ENCODE results near the gene TRMT44. TPM values are rescaled to one million over a fixed set of nuclear protein-coding genes. Genes with fewer than 3 reads are reported as not detected.
"Not testable (repeated sequence)": the region's sequence is repeated elsewhere in the genome, so short reads cannot be mapped to it uniquely, and the experiment has no call there.

Gene TRMT44
- total RNA-seq, 1 donor from 2014 or later = 41.2 TPM

DNA sequence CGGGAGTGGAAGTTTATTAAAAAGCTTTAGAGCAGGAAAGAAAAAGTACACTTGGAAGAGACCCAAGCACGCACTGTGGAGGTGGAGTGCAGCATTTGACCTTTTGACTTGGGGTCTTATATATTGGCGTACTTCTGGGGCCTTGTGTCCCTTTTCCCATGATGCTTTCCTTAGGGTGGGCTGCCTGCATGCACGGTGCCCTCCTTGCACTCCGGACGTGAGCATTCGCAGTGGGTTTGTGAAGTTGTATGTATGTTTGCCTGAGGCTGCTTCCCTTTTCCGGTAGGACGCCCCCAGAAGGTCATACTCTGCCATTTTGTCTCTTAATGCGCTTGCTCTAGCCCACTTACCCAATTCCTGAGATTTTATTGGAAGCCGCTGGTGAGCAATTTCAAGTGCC is 39.6 kb downstream of the TRMT44 start:
- Mint-ChIP-seq H3K27ac (no peak overlapping the region), H3K27me3 (ENCODE audit: low read depth) (no peaks in the 10 kb centered on the region), H3K36me3 (peaks cover 5% of the 10 kb centered on the region), H3K4me3 (no peak overlapping the region), H3K4me1 (peaks cover 6% of the 10 kb centered on the region), H3K9me3 (no peaks in the 10 kb centered on the region)
- DNase-seq (ENCODE audit: low spot score in 2 of 2, unreplicated experiment in 2 of 2) = no peak
- TF ChIP-seq, protein P1, sequence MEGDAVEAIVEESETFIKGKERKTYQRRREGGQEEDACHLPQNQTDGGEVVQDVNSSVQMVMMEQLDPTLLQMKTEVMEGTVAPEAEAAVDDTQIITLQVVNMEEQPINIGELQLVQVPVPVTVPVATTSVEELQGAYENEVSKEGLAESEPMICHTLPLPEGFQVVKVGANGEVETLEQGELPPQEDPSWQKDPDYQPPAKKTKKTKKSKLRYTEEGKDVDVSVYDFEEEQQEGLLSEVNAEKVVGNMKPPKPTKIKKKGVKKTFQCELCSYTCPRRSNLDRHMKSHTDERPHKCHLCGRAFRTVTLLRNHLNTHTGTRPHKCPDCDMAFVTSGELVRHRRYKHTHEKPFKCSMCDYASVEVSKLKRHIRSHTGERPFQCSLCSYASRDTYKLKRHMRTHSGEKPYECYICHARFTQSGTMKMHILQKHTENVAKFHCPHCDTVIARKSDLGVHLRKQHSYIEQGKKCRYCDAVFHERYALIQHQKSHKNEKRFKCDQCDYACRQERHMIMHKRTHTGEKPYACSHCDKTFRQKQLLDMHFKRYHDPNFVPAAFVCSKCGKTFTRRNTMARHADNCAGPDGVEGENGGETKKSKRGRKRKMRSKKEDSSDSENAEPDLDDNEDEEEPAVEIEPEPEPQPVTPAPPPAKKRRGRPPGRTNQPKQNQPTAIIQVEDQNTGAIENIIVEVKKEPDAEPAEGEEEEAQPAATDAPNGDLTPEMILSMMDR (IDR thresholded peaks at IDR 0.05; ENCODE audit: unreplicated experiment) = no peak

- peaks cover 18% of the 10 kb centered on the region for H3K4me1 Mint-ChIP-seq
- not testable (repeated sequence) for DNase-seq (ENCODE audit: low spot score in 2 of 2, unreplicated experiment in 2 of 2); H3K9me3 Mint-ChIP-seq; H3K27ac Mint-ChIP-seq; H3K4me3 Mint-ChIP-seq; H3K36me3 Mint-ChIP-seq; H3K27me3 Mint-ChIP-seq (ENCODE audit: low read depth)
These were observed 46.1 kb downstream of the TRMT44 start for GRCh38 chr4:8486643-8487042.

DNA sequence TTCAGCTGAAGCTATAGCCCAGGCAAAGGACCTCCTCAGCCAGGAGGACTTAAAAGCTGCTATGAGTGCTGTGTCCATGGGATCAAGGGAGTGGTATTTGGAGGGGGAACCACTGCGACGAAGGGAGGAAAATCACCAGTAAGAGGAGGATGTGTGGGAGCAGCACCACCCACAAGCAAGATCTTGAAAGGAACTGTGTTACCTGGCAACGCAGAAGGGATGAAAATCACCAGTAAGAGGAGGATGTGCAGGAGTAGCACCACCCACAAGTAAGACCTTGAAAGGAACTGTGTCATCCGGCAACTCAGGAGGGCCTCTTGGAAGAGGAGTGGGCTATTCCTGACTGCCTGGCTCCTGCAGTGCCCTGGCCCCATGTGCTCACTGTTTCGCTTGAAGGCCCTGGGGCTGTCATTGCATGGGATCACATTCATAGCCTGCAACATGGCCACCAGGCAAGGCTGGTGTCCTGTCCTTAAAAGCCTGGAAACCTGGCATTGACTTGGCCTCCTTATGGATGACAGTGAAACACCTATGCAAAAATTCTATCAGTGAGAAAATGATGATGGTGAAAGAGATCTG is 48.3 kb downstream of the TRMT44 start:
- TF ChIP-seq, protein P1 (IDR thresholded peaks at IDR 0.05; ENCODE audit: unreplicated experiment) = no peak
- Mint-ChIP-seq H3K9me3 (no peaks in the 10 kb centered on the region), H3K4me1 (peaks cover 12% of the 10 kb centered on the region), H3K4me3 (no peak overlapping the region), H3K27me3 (ENCODE audit: low read depth) (no peaks in the 10 kb centered on the region), H3K36me3 (no peaks in the 10 kb centered on the region), H3K27ac (no peak overlapping the region)
- no peak for DNase-seq (ENCODE audit: low spot score in 2 of 2, unreplicated experiment in 2 of 2)

- H3K27ac Mint-ChIP-seq; H3K27me3 Mint-ChIP-seq (ENCODE audit: low read depth); DNase-seq (ENCODE audit: low spot score in 2 of 2, unreplicated experiment in 2 of 2); H3K36me3 Mint-ChIP-seq; H3K9me3 Mint-ChIP-seq; H3K4me3 Mint-ChIP-seq: not testable (repeated sequence)
- H3K4me1 Mint-ChIP-seq = peaks cover 11% of the 10 kb centered on the region
These were observed 50.9 kb downstream of the TRMT44 start for GRCh38 chr4:8491478-8491877.

DNA sequence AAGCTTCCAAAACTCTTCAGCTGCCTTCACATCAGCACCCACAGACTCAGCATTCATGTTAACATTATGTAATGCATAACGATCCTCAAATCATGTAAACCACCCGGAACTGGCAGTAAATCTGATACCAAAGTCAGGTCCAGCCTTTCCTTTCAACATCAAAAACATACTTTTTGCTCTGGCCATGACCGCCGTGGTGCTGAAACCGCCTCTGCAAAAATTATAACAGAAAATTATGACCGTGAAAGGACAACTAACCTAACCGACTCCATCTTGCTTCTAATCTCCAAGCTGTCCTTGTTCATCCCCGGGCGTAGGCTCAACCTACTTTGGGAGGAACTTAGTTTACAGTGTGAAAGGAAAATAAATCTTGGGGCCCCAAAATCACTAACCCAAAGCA is 51.6 kb downstream of the TRMT44 start:
- Mint-ChIP-seq H3K4me3 (no peak overlapping the region), H3K4me1 (peaks cover 5% of the 10 kb centered on the region), H3K36me3 (no peaks in the 10 kb centered on the region), H3K9me3 (no peaks in the 10 kb centered on the region), H3K27me3 (ENCODE audit: low read depth) (no peaks in the 10 kb centered on the region), H3K27ac (no peak overlapping the region)
- DNase-seq (ENCODE audit: low spot score in 2 of 2, unreplicated experiment in 2 of 2) = no peak
- TF ChIP-seq, protein P1 (IDR thresholded peaks at IDR 0.05; ENCODE audit: unreplicated experiment) = no peak

- H3K27ac Mint-ChIP-seq = no peak overlapping the region
- TF ChIP-seq, protein P1 (IDR thresholded peaks at IDR 0.05; ENCODE audit: unreplicated experiment) = no peak
- no peak overlapping the region for H3K4me3 Mint-ChIP-seq
- no peaks in the 10 kb centered on the region for H3K36me3 Mint-ChIP-seq
- H3K9me3 Mint-ChIP-seq = peaks cover 5% of the 10 kb centered on the region
- DNase-seq (ENCODE audit: low spot score in 2 of 2, unreplicated experiment in 2 of 2) = no peak
- H3K27me3 Mint-ChIP-seq (ENCODE audit: low read depth) = no peaks in the 10 kb centered on the region
- H3K4me1 Mint-ChIP-seq = peaks cover 5% of the 10 kb centered on the region
These were observed 52.9 kb downstream of the TRMT44 start for GRCh38 chr4:8493484-8493883.

DNA sequence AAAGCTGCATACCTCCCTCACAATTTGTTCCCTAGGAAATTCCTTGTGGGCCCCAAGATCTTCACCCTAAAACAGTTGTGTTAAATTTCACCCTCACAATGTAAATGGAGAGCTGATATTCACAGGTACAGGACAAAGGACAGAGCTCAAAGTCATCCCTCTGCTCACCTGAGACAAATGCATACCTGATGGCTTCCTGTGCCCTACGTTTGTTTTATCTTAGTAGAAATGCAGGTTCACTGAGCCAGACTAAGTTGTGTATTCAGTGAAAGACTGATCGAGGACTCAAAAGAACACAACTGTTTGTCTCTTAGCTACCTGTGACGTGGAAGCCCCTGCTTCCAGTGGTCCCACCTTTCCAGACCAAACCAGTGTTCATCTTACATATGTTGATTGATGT is 53.6 kb downstream of the TRMT44 start:
- H3K4me3 Mint-ChIP-seq = no peak overlapping the region
- no peak for DNase-seq (ENCODE audit: low spot score in 2 of 2, unreplicated experiment in 2 of 2)
- no peaks in the 10 kb centered on the region for H3K36me3 Mint-ChIP-seq
- H3K27ac Mint-ChIP-seq = no peak overlapping the region
- TF ChIP-seq, protein P1 (IDR thresholded peaks at IDR 0.05; ENCODE audit: unreplicated experiment) = no peak
- H3K4me1 Mint-ChIP-seq = peaks cover 5% of the 10 kb centered on the region
- peaks cover 5% of the 10 kb centered on the region for H3K9me3 Mint-ChIP-seq
- H3K27me3 Mint-ChIP-seq (ENCODE audit: low read depth) = no peaks in the 10 kb centered on the region

Data from mesothelial cell of epicardium (in vitro differentiated cells).